Testis (tissue), 2 donors: ENCODE measurements around the gene TNNI2.

ENCODE experiments used
- CTCF ChIP-seq, 3 experiments: fragments of 450-650 bp in 2 of 3; fragments of 200-600 bp in 1 of 3; sonication (generic) in 1 of 3; IDR thresholded peaks; one replicate each; pipeline ENCODE4 v1.5.1; 2016 to 2019; ENCODE audit warnings: antibody characterized with exemption in 3 of 3, mild to moderate bottlenecking in 2 of 3, moderate library complexity in 1 of 3
- POLR2A ChIP-seq: fragments of 450-650 bp; IDR thresholded peaks from one replicate; pipeline ENCODE4 v1.6.1; 2017; ENCODE audit warnings: antibody characterized with exemption, mild to moderate bottlenecking, moderate library complexity

- TF ChIP-seq CTCF (IDR thresholded peaks at IDR 0.05) (no peak), POLR2A (no peak)
Measured at GRCh38 chr11:1864831-1865665, 26.3 kb downstream of the TNNI2 start.
